CD4-positive, alpha-beta T cell treated with Interleukin-21 for 1 hour (primary cell): Measurements from ENCODE around the gene C2orf92.

Experiments used
- DNase-seq: peaks from one replicate; pipeline ENCODE4 v3.0.0-alpha.2; 2020

C2orf92 gene

DNA sequence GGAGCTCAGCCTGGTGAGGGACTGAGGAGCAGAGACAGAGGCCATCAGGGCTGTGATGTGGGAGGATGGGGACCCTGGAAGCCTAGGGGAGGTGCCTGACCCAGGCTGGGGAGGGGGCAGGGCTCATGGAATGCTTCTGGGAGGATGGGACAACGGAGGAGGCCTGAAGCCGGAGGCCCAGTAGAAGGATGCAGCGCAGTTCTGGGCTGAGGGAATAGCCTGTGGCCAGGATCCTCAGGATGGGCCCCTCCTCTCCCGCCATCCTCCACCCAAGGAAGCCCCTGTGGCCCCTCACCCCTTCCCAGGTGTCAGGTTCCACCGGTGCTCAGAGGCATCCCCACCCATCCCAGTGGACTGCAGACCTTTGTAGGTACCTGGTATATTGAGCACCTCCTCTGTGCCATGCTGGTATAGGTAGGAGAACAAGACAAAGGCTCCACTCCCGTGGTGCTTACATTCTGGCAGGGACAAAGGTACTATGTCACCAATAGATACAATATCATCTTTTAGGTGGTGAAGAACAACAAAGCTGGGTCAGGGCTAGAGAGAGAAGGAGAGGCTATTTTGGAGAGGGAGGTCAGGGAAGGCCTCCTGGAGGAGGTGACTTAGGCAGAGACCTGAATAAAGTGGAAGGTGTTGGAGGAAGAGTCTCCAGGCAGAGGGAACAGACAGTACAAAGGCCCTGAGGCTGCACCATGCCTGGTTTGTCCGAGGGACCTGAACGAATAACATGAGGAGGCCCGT is 46.6 kb downstream of the C2orf92 start:
- no peak for DNase-seq

DNA sequence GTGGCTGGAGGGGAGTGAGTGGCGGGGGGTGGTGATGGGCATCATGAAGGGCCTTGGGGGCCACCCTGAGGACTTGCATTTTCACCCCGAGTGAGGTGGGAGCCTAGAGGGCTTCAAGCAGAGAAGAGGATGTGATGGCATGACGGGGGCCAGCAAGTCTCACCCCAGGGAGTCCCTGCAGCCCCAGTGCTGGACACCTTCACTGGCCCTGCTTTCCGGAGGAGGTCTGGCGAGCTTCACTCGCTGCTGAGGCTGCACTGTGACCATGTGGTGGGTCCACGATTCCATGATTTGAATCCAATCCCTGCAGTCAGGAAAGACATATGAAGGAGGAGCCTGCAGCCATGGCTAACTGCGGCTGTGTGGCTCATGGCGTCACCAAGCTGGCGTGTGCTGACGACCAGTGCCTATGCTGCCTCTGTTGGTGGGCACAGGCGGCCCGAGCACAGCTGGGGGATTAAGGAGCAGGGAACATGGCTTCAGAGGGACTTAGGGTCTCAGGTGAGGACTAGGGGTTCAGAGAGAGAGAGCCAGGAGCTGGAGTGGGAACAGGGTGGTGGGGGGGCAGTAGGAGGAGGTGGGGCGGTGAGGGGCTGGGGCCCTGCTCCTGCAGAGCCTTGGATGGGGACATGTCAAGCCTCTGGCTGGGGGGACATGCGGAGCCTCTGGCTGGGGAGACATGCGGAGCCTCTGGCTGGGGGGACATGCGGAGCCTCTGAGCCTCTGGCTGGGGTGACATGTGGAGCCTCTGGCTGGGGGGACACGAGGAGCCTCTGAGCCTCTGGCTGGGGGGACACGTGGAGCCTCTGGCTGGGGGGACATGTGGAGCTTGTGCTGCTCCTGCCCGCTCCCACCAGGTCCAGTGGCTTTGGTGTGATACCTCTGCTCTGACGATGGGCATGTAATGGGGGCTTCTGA is 47.4 kb downstream of the C2orf92 start:
- no peak for DNase-seq

- no peak for DNase-seq
These were observed 48.1 kb downstream of the C2orf92 start for GRCh38 chr2:97717613-97717995.

- peak; percentile 80 for DNase-seq
These were observed 48.8 kb downstream of the C2orf92 start for GRCh38 chr2:97718051-97718882.

- DNase-seq: no peak
These were observed 49.4 kb downstream of the C2orf92 start for GRCh38 chr2:97718942-97719341.

GRCh38 chr2:97719362-97720155 is 50.0 kb downstream of the C2orf92 start:
- DNase-seq: no peak

- no peak for DNase-seq
These were observed 51.2 kb downstream of the C2orf92 start for GRCh38 chr2:97720746-97721145.

- DNase-seq: no peak
These were observed 52.7 kb downstream of the C2orf92 start for GRCh38 chr2:97722227-97722626.

- no peak for DNase-seq
These were observed 53.9 kb downstream of the C2orf92 start for GRCh38 chr2:97723156-97724072.

DNA sequence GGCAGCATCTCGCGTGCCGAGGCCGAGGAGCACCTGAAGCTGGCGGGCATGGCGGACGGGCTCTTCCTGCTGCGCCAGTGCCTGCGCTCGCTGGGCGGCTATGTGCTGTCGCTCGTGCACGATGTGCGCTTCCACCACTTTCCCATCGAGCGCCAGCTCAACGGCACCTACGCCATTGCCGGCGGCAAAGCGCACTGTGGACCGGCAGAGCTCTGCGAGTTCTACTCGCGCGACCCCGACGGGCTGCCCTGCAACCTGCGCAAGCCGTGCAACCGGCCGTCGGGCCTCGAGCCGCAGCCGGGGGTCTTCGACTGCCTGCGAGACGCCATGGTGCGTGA is 54.5 kb downstream of the C2orf92 start:
- no peak for DNase-seq

DNA sequence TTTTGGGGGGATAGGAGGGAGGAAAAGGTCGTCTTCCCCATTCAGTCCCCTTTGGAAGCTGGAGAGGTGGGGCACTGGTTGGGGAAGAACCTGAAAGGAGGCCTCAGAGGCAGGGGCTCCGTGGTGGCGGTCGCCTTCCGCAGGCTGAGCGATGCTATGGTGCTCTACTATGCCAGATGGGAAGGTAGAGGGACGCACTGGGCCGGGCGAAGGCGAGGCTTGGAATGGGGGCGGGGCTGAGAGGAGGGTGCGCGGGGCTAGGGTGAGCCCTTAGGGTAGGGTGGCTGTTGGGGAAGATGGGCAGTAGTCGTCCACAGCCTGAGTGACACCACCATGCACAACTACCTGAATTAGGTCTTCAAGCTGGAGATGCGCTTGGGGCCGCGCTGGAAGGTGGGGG is 55.0 kb downstream of the C2orf92 start:
- DNase-seq: no peak

DNA sequence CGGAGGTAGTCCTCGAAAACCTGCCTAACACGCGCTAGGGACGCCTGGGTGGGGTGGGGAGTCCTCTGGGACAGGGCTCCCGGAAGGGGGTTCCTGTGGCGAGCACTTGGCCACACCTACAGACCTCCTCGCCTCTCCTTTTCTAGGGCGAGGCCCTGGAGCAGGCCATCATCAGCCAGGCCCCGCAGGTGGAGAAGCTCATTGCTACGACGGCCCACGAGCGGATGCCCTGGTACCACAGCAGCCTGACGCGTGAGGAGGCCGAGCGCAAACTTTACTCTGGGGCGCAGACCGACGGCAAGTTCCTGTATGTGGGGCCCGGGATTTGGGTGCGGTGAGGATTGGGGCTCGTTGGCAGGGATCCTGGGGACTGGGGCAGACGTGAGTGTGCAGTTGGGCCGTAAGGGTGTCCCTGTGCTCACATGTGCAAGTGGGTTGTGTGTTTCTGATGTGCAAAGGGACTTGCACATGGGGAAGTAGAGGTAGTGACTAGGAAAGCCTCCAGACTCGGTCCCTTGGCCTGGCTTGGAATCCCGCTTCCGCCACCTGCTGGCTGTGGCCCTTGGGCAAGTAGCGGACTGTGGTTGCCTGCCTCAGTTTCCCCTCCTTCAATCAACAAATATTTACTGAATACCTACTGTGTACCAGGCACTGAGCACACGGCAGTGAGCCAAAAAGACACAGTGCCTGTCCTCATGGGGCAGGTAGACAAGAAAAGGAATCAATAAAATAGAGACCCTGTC is 55.6 kb downstream of the C2orf92 start:
- no peak for DNase-seq

- no peak for DNase-seq
These were observed 57.0 kb downstream of the C2orf92 start for GRCh38 chr2:97726261-97727064.

DNA sequence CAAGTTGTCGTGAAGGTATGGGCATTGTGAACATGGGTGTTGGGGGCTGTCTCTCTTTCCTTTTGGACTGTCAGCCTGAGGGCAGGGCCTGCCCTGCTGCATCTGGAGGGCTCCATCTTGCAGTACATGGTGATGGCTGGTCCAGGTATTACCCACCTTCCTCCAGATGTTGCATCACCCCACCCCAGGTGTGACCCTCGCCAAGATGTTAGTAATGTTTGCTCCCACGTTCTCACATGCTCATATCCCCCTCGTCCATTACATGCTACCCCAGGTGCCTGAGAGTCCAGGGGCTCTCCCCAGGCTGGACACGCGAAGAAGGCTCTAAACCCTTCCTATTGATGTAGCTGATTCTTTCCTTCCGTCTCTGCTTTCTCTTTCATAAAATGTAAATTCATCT is 57.8 kb downstream of the C2orf92 start:
- DNase-seq: no peak

- DNase-seq: no peak
These were observed 58.7 kb downstream of the C2orf92 start for GRCh38 chr2:97728091-97728731.

- DNase-seq: no peak
These were observed 60.7 kb downstream of the C2orf92 start for GRCh38 chr2:97730245-97730644.

- no peak for DNase-seq
These were observed 61.9 kb downstream of the C2orf92 start for GRCh38 chr2:97731274-97732020.
